Measurements from ENCODE around the gene NHS. TPM values are rescaled to one million over a fixed set of nuclear protein-coding genes. Genes with fewer than 3 reads are reported as not detected.

Gene NHS
- total RNA-seq, 1 donor from 2014 or later = 14.9 TPM

GRCh38 chrX:17628976-17629375 is 254.0 kb downstream of the NHS start:
- Mint-ChIP-seq H3K36me3 (ENCODE audit: low read depth) (no peaks in the 10 kb centered on the region), H3K9me3 (ENCODE audit: low read depth) (no peaks in the 10 kb centered on the region), H3K4me3 (ENCODE audit: unreplicated experiment) (no peak overlapping the region), H3K27ac (ENCODE audit: unreplicated experiment) (no peak overlapping the region), H3K4me1 (ENCODE audit: low read depth) (peaks cover 45% of the 10 kb centered on the region), H3K27me3 (ENCODE audit: low read depth) (no peaks in the 10 kb centered on the region)
- DNase-seq (ENCODE audit: low spot score) = no peak
- TF ChIP-seq CTCF (IDR thresholded peaks at IDR 0.05) = no peak

- Mint-ChIP-seq H3K36me3 (ENCODE audit: low read depth) (no peaks in the 10 kb centered on the region), H3K27me3 (ENCODE audit: low read depth) (no peaks in the 10 kb centered on the region), H3K4me1 (ENCODE audit: low read depth) (peaks cover 49% of the 10 kb centered on the region), H3K4me3 (ENCODE audit: unreplicated experiment) (no peak overlapping the region), H3K9me3 (ENCODE audit: low read depth) (no peaks in the 10 kb centered on the region), H3K27ac (ENCODE audit: unreplicated experiment) (no peak overlapping the region)
- DNase-seq (ENCODE audit: low spot score) = no peak
- no peak for TF ChIP-seq CTCF (IDR thresholded peaks at IDR 0.05)
Measured at GRCh38 chrX:17629519-17629918, 254.5 kb downstream of the NHS start.

GRCh38 chrX:17631647-17632046 is 256.6 kb downstream of the NHS start:
- TF ChIP-seq CTCF (IDR thresholded peaks at IDR 0.05) = no peak
- Mint-ChIP-seq H3K27ac (ENCODE audit: unreplicated experiment) (no peak overlapping the region), H3K4me3 (ENCODE audit: unreplicated experiment) (no peak overlapping the region), H3K36me3 (ENCODE audit: low read depth) (no peaks in the 10 kb centered on the region), H3K9me3 (ENCODE audit: low read depth) (no peaks in the 10 kb centered on the region), H3K27me3 (ENCODE audit: low read depth) (no peaks in the 10 kb centered on the region), H3K4me1 (ENCODE audit: low read depth) (peaks cover 60% of the 10 kb centered on the region)
- DNase-seq (ENCODE audit: low spot score) = no peak

GRCh38 chrX:17632942-17633341 is 257.9 kb downstream of the NHS start:
- DNase-seq (ENCODE audit: low spot score) = no peak
- H3K9me3 Mint-ChIP-seq (ENCODE audit: low read depth) = no peaks in the 10 kb centered on the region

GRCh38 chrX:17633546-17633945 is 258.5 kb downstream of the NHS start:
- DNase-seq (ENCODE audit: low spot score) = no peak
- H3K36me3 Mint-ChIP-seq (ENCODE audit: low read depth) = no peaks in the 10 kb centered on the region
- peak overlapping the region; percentile 83 for H3K27ac Mint-ChIP-seq (ENCODE audit: unreplicated experiment)
- no peaks in the 10 kb centered on the region for H3K9me3 Mint-ChIP-seq (ENCODE audit: low read depth)
- TF ChIP-seq CTCF (IDR thresholded peaks at IDR 0.05) = no peak
- no peaks in the 10 kb centered on the region for H3K27me3 Mint-ChIP-seq (ENCODE audit: low read depth)
- peaks cover 46% of the 10 kb centered on the region for H3K4me1 Mint-ChIP-seq (ENCODE audit: low read depth)
- no peak overlapping the region for H3K4me3 Mint-ChIP-seq (ENCODE audit: unreplicated experiment)

More at GRCh38 chrX:17632942-17633341, 257.9 kb downstream of the NHS start:
- peak overlapping the region; percentile 83 for H3K27ac Mint-ChIP-seq (ENCODE audit: unreplicated experiment)
- H3K27me3 Mint-ChIP-seq (ENCODE audit: low read depth) = no peaks in the 10 kb centered on the region
- peaks cover 47% of the 10 kb centered on the region for H3K4me1 Mint-ChIP-seq (ENCODE audit: low read depth)
- H3K36me3 Mint-ChIP-seq (ENCODE audit: low read depth) = no peaks in the 10 kb centered on the region
- TF ChIP-seq CTCF (IDR thresholded peaks at IDR 0.05) = no peak
- H3K4me3 Mint-ChIP-seq (ENCODE audit: unreplicated experiment) = no peak overlapping the region
